Heart right ventricle (tissue), 16 donors: Measurements from ENCODE around the gene MYCBP2. TPM values are rescaled to one million over a fixed set of nuclear protein-coding genes. Genes with fewer than 3 reads are reported as not detected.

Experiments used
- ATAC-seq, 8 donors: fragments of 200-7000 bp; cut with Tn5 transposase; one replicate each; pipeline ENCODE4 v1.9.1; 2020; ENCODE audit warnings: mild to moderate bottlenecking in 8 of 8, moderate library complexity in 8 of 8, moderate number of reproducible peaks in 1 of 8
- DNase-seq, 2 donors: peaks; one replicate each; pipeline ENCODE4 v3.0.0-alpha.2; 2020
- H3K27ac ChIP-seq, 10 donors: fragments of 200-600 bp; sonication (generic) in 2 of 10; one replicate each; pipeline versions ENCODE4 v1.5.0 to v1.8.0; 2020 to 2022; ENCODE audit warnings: mild to moderate bottlenecking in 3 of 10
- H3K27me3 ChIP-seq, 7 donors: fragments of 200-600 bp; one replicate each; pipeline ENCODE4 v1.8.0; 2021 to 2022; ENCODE audit warnings: mild to moderate bottlenecking in 2 of 7
- H3K36me3 ChIP-seq, 9 donors: fragments of 200-600 bp; sonication (generic) in 1 of 9; one replicate each; pipeline versions ENCODE4 v1.5.0 to v1.8.0; 2020 to 2022; ENCODE audit warnings: mild to moderate bottlenecking in 2 of 9
- H3K4me1 ChIP-seq, 9 donors: fragments of 200-600 bp; sonication (generic) in 1 of 9; one replicate each; pipeline versions ENCODE4 v1.5.0 to v1.8.0; 2020 to 2022; ENCODE audit warnings: mild to moderate bottlenecking in 4 of 9
- H3K4me3 ChIP-seq, 10 donors: fragments of 200-600 bp; sonication (generic) in 2 of 10; one replicate each; pipeline versions ENCODE4 v1.5.0 to v1.8.0; 2020 to 2022; ENCODE audit warnings: mild to moderate bottlenecking in 7 of 10, moderate library complexity in 2 of 10
- H3K9me3 ChIP-seq, 11 donors: fragments of 200-600 bp in 10 of 11; sonication (generic) in 2 of 11; one replicate each; pipeline versions ENCODE4 v1.5.0 to v1.8.0; 2013 to 2022; ENCODE audit warnings: mild to moderate bottlenecking in 2 of 11, control low read depth in 1 of 11, moderate library complexity in 1 of 11
- WGBS, 2 donors: extraction: QIAGEN DNeasy Blood & Tissue Kit; methylation state at CpG; one replicate each; pipeline ENCODE4 v1.1.7; 2013; ENCODE audit warnings: inconsistent platforms in 1 of 2; 5-methylcytosine and 5-hydroxymethylcytosine counted together
- intact Hi-C, 10 donors: fragments of 100-400 bp; cut with DNase I; formaldehyde crosslinking; loops; one replicate each; pipeline versions ENCODE4 v1.11.1 to v1.14.2; 2022
- polyA plus RNA-seq, 2 donors: library from polyadenylated mRNA; stranded (reverse); fragments of 200-250 nt; gene quantifications; one replicate each; pipeline ENCODE4 v1.2.3, GENCODE V29; 2013
- total RNA-seq, 10 donors: library from RNA; stranded (reverse); fragmentation: NEBNext Ultra II Directional in 3 of 10; extraction: Animal tissue kit (Norgen Biotek cat#: 25700) in 3 of 10; gene quantifications; one replicate each; pipeline versions ENCODE4 v1.2.1 to v1.2.4, GENCODE V29; 2021 to 2023
- TF ChIP-seq, protein P1 (sequence below), 9 donors: fragments of 200-600 bp; sonication (generic) in 2 of 9; IDR thresholded peaks; one replicate each; pipeline versions ENCODE4 v1.5.0 to v1.8.0; 2021 to 2022; ENCODE audit warnings: antibody characterized with exemption in 9 of 9, mild to moderate bottlenecking in 5 of 9, moderate library complexity in 1 of 9
- donor health status: Arrhythmogenic right ventricular cardiomyopathy.
- donor health status: ischemic (EF 13 %, LVEDD 7.1; RV severe dilation, severe dysfunction).
- donor health status: healthy with polysubstance abuse.
- donor health status: DM: no; HTN: yes; CAD: no.
- donor health status: DM: no; HTN: no; CAD: no.
- donor health status: ischemic (EF 25% LVEDD 6.9; RV normal size, moderate dysfunction).
- donor health status: ischemic (EF 25% LVEDD 5.7; RV mildly dilated, moderate dysfunction).
- donor health status: healthy.
- donor health status: DM: yes; HTN: yes; CAD: no.
- donor health status: Ischemic cardiomyopathy.
- donor health status: ischemic (EF 35%, LVEDD 5.7; RV mildly dilated, moderate dysfunction).
- donor health status: nonischemic (EF 11% LVEDD 7.7; RV severe dilation, severe dysfunction).
- donor health status: DM: yes; HTN: yes; CAD: no.
- donor health status: PGD.
- donor health status: ischemic (EF 29% LVEDD 5.4; RV normal size, mild dysfunction).
- donor health status: nonischemic (EF 23%, LVEDD 6.1; RV moderate dilation, normal function).

The MYCBP2 gene
- total and polyA plus RNA-seq, 12 donors = 18.6 to 70.7 (median 52.4) TPM

DNA sequence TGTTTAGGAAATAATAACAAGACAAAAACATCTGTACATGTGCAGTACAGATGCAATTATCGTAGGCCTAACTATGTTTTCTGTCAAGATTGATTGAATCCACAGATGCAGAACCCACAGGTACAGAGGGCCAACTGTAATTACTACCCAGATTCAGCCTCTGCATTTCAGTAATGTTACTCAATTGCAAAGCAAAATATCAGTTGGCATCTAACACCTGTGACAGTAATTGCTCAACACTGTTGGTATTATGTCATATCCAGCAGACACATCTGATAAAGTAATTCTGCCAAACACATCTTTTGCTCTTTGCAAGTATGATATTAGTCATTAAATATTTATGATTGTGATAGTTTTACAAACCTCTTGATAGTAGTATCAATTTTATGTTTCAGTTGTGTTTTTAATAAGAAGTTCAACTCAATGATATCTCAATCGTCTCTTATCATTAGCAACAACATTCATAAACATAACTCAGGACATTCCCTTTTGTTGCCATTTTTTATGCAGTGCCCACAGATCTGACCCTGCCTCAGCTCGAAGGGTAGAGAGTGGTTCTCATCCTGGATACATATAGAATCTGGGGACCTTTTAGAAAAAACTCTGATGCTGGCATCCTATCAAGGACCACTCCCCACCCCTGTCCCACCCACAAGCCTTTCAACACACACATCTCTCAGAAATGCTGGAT is 104.7 kb downstream of the MYCBP2 start:
- intact Hi-C loops = no loop called here

DNA sequence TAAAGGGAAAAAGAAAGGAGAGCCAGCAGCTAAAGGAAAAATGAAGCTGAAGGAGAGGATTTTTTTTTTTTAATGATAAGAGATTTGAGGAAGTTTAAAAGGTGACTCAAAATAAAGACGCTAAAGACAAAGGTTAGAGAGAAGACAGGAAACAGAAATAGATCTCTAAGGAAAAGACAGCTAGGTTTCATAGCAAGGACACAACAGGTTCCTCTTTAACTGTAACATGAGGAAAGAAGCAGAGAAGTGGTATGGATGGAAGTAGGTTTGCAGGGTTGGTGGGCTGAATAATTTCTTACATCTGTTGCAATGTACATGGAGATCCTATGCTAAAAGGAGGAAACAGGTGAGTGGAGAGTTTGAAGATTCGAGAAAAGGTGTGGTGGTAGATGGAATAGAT is 107.5 kb downstream of the MYCBP2 start:
- WGBS, 2 donors = 76 to 79% methylated on average over 2 of the region's 2 CpGs
- intact Hi-C loops = no loop called here
- Histone ChIP-seq H3K4me1 (no peaks in the 10 kb centered on the region), H3K27ac (no peak overlapping the region), H3K4me3 (no peak overlapping the region), H3K27me3 (no peaks in the 10 kb centered on the region), H3K36me3 (peaks cover 0 to 99% (median 33%) of the 10 kb centered on the region in 9 donors), H3K9me3 (no peaks in the 10 kb centered on the region)
- DNase-seq (no peak), ATAC-seq (no peak)
- TF ChIP-seq, protein P1, sequence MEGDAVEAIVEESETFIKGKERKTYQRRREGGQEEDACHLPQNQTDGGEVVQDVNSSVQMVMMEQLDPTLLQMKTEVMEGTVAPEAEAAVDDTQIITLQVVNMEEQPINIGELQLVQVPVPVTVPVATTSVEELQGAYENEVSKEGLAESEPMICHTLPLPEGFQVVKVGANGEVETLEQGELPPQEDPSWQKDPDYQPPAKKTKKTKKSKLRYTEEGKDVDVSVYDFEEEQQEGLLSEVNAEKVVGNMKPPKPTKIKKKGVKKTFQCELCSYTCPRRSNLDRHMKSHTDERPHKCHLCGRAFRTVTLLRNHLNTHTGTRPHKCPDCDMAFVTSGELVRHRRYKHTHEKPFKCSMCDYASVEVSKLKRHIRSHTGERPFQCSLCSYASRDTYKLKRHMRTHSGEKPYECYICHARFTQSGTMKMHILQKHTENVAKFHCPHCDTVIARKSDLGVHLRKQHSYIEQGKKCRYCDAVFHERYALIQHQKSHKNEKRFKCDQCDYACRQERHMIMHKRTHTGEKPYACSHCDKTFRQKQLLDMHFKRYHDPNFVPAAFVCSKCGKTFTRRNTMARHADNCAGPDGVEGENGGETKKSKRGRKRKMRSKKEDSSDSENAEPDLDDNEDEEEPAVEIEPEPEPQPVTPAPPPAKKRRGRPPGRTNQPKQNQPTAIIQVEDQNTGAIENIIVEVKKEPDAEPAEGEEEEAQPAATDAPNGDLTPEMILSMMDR (IDR thresholded peaks at IDR 0.05) = no peak

More for the DNA sequence above, 104.7 kb downstream of the MYCBP2 start:
- H3K9me3 ChIP-seq = no peaks in the 10 kb centered on the region
- no peaks in the 10 kb centered on the region for H3K4me1 ChIP-seq
- H3K27ac ChIP-seq = no peak overlapping the region
- WGBS, 2 donors = 85 to 87% methylated on average over 3 of the region's 3 CpGs
- no peak overlapping the region for H3K4me3 ChIP-seq
- TF ChIP-seq, protein P1 (IDR thresholded peaks at IDR 0.05) = no peak
- H3K36me3 ChIP-seq = peaks cover 0 to 94% (median 16%) of the 10 kb centered on the region in 9 donors
- ATAC-seq (no peak), DNase-seq (no peak)
- no peaks in the 10 kb centered on the region for H3K27me3 ChIP-seq

DNA sequence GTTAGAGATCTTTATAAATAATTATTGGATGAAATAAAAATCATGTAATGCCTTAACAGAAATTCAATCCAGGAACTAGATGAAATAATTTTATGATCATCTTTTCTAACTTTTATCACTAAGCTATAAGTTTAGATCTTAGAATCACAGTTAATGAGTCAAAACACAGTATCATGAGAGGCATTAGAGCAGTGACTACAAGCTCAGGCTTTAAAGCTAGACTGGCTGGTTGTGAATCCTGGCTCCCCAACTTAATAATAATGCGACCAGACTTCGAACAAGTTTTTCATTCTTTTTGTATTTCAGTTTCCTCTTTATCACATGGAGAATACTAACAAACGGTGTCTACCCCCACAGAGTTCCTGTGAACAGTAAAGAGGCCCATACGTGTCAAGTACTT is 108.6 kb downstream of the MYCBP2 start:
- Histone ChIP-seq H3K9me3 (no peaks in the 10 kb centered on the region), H3K36me3 (peaks cover 0 to 99% (median 27%) of the 10 kb centered on the region in 9 donors), H3K27me3 (no peaks in the 10 kb centered on the region), H3K4me3 (no peak overlapping the region), H3K27ac (no peak overlapping the region), H3K4me1 (no peaks in the 10 kb centered on the region)
- intact Hi-C loops = no loop called here
- DNase-seq (no peak), ATAC-seq (no peak)
- 52 to 64% methylated on average over 4 of the region's 4 CpGs for WGBS, 2 donors
- TF ChIP-seq, protein P1 (IDR thresholded peaks at IDR 0.05) = no peak

DNA sequence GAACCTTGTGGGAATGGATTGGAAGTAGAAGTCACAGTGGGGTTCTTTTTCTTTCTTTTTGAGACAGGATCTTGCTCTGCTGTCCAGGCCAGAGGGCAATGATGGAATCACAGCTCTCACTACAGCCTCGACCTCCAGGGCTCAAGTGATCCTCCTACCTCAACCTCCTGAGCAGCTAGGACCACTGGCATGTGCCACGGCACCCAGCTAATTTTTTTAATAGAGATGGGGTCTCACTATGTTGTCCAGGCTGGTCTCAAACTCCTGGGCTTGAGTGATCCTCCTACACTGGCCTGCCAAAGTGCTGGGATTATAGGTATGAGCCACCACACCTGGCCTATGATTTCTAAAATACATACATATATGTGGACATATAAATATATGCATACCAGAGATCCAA is 111.4 kb downstream of the MYCBP2 start:
- Histone ChIP-seq H3K27ac (no peak overlapping the region), H3K27me3 (no peaks in the 10 kb centered on the region), H3K36me3 (peaks cover 0 to 100% (median 26%) of the 10 kb centered on the region in 9 donors), H3K4me3 (no peak overlapping the region), H3K9me3 (no peaks in the 10 kb centered on the region), H3K4me1 (no peaks in the 10 kb centered on the region)
- WGBS, 2 donors = 94 to 100% methylated on average over 2 of the region's 2 CpGs
- intact Hi-C loops = no loop called here
- ATAC-seq (no peak), DNase-seq (no peak)
- TF ChIP-seq, protein P1 (IDR thresholded peaks at IDR 0.05) = no peak
